HL-60 (cell line): Measurements from ENCODE around the gene CDH23.

Source experiments
- CTCF ChIP-seq: IDR thresholded peaks from one replicate; pipeline ENCODE4 v1.5.1; 2011; ENCODE audit warnings: low read length, control low read depth, inconsistent platforms; ENCODE audit not compliant: insufficient read depth
- GABPA ChIP-seq: IDR thresholded peaks from 2 replicates; pipeline ENCODE4 v1.6.1; 2012; ENCODE audit warnings: low read depth
- POLR2AphosphoS5 ChIP-seq: IDR thresholded peaks from 2 replicates; pipeline ENCODE4 v1.6.1; 2012; ENCODE audit warnings: low read depth
- REST ChIP-seq: IDR thresholded peaks from 2 replicates; pipeline ENCODE4 v1.6.1; 2012; ENCODE audit warnings: low read depth; ENCODE audit not compliant: insufficient replicate concordance
- SPI1 ChIP-seq: IDR thresholded peaks from 2 replicates; pipeline ENCODE4 v1.6.1; 2012; ENCODE audit warnings: low read depth, mild to moderate bottlenecking, borderline replicate concordance

GRCh38 chr10:71439670-71440425 is 43.1 kb downstream of the CDH23 start:
- TF ChIP-seq CTCF (no peak), GABPA (no peak), POLR2AphosphoS5 (no peak), REST (no peak), SPI1 (no peak)
